GM21381 (cell line): ENCODE data around the gene CNTN1.
"Not testable (repeated sequence)": the region's sequence is repeated elsewhere in the genome, so short reads cannot be mapped to it uniquely, and the experiment has no call there.

Experiments used
- ATAC-seq: cut with Tn5 transposase; IDR thresholded peaks from one replicate; pipeline ENCODE4 v1.9.1; 2021; ENCODE audit warnings: mild to moderate bottlenecking, moderate library complexity; ENCODE audit not compliant: unreplicated experiment

Gene CNTN1

DNA sequence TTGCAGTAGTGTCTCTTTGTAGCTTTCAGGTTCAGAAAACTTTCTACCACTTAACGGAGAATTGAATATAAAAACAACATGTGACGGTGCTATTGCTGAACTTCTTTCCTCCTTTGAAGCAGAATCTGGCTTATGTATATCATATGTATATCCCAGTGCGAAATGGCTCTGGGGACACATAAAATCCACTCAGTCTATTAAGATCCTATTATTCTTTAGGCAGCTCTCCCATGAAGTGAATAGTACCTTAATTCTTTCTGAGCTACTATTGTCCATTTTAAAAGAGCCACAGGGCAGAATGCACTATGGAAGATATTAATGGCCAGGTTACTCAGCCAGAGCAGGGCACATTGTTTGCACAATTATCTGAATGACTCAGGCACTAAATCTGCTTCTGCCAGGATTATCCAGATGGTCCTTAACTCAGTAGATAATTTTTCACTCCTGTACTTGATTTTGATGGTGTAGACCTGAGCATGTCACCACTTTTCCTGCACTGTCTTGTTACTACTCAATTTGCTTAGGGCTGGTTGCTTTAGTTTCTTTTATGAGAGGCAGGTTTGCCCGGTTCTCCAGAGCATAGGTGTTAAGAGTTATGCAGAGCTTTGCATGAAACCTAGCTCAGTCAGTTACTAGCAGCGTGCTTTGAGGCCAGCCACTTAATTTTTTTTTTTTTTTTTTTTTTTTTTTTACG is 5.5 kb downstream of the CNTN1 start:
- no peak for ATAC-seq

DNA sequence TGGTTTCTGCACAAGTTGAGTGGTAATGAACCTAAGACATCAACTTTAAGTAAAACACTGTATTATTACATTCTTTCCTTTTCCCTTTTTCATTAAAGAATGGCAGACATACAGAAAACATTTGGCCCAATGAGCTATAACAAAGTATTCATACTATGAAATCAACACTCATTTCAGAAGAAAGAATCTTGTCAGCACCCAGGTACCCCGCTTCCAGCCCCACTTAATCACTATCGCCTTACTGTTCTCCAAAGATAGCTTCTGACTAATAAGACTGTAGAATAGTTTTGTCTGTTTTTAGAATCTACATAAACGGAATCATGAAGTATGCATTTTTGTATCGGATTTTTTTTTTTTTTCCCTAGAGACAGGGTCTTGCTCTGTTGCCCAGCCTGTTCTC is 9.5 kb downstream of the CNTN1 start:
- ATAC-seq, result no peak

DNA sequence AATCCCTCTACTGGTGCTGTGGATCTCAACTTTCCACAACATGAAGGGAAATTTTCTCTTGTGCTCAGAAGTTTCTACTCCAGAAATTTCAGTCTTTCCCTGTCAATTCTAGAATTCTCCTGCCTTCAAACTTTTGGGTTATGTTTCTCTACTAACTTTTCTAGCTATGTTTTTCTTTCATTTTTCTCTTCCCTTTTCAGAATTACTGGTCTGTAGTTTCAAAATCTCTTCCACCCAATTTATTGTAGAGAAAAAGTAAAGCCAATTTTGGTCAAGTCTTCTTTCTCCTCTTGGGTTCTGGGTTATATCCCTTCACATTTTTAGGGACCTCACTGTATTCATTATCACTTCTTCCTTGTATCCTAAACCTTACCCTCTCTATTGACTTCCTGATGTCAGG is 18.9 kb downstream of the CNTN1 start:
- no peak for ATAC-seq

DNA sequence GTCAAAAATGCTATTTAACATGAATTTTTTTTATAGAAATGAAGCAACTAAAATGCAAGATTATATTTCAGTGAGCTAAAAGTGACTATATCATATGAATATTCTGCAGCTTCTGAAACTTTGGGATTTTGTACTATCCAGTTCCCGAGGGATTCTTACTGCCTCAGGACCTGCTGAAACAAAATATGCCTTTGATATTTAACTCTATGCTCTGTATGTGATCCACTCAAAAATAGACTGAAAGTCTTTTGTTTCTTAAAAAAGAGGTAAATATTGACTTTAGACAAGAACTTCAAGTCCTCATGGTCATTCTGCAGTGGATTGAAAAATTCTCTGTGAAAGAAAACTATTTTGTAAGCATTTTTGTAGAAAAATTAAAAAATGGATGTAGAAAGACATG is 22.4 kb downstream of the CNTN1 start:
- ATAC-seq, result no peak

DNA sequence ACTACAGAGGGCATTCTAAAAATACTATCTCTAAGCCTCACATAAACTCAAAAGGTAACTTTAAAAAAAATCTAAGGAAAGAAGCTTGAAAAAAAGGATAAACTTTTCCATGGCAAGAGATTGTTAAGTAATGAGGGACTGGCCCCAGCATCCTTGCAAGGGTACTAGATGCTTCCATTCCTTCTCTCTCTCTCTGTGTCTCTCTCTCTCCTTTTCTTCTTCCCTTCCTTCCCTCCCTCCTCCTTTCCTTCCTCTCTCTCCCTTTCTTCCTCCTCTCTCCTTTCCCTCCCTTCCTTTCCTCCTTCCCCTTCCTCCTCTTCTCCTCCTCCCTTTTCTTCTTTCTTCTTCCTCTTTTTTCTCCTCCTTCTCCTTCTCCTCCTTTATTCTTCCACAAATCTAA is 23.8 kb downstream of the CNTN1 start:
- no peak for ATAC-seq

GRCh38 chr12:40717576-40717975 is 25.3 kb downstream of the CNTN1 start:
- no peak for ATAC-seq

GRCh38 chr12:40718878-40719372 is 26.7 kb downstream of the CNTN1 start:
- ATAC-seq, result no peak

DNA sequence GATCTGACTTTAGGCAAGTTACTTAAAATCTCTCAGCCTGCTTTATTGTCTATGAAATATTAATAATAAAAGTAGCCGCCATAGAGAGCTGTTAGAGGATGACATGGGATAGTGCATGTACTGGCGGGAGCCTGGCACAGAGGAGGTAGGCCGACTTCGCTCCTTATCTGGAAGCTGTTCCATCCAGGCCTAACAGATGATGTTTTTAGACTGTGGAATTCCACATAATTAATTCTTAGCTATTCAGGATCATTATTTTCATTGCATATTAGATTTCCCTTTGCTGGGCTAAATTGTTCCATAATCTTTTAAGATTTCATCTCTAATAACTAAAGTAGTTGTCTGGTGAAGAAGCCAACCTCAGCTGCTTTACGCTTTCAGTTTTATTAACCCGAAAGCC is 30.8 kb downstream of the CNTN1 start:
- ATAC-seq, result no peak

DNA sequence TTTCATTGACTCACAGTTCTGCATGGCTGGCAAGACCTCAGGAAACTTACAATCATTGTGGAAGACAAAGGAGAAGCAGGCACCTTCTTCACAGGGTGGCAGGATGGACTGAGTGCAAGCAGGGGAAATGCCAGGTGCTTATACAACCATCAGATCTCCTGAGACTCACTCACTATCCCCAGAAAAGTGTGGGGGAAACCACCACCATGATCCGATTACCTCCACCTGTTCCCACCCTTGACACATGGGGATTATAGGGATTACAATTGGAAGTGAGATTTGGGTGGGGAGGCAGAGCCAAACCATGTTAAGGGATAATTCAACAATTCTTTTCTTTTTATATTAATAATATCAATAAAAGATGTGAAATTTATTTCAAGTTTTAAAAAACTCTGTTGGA is 34.1 kb downstream of the CNTN1 start:
- no peak for ATAC-seq

GRCh38 chr12:40727774-40728483 is 35.7 kb downstream of the CNTN1 start:
- no peak for ATAC-seq

GRCh38 chr12:40730281-40730680 is 38.0 kb downstream of the CNTN1 start:
- ATAC-seq, result no peak

GRCh38 chr12:40733871-40734270 is 41.6 kb downstream of the CNTN1 start:
- no peak for ATAC-seq

DNA sequence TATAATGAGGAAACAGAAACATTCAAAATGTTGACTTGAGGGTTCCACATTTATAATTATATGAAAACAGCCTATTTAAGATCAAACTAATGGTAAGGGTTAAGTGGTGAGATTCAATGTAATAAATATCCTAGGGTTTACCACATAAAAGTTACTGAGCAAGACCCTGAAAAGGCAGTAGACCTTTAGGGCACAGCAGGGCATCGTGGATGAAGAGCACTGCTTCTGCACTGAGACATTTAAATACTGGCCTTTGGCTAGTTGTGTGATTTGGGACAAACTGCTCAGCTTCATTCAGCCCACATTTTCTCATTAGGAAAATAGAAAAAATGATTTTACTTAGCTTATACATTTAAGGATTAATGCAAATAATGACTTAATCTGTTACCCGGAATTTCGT is 42.0 kb downstream of the CNTN1 start:
- ATAC-seq, result no peak

DNA sequence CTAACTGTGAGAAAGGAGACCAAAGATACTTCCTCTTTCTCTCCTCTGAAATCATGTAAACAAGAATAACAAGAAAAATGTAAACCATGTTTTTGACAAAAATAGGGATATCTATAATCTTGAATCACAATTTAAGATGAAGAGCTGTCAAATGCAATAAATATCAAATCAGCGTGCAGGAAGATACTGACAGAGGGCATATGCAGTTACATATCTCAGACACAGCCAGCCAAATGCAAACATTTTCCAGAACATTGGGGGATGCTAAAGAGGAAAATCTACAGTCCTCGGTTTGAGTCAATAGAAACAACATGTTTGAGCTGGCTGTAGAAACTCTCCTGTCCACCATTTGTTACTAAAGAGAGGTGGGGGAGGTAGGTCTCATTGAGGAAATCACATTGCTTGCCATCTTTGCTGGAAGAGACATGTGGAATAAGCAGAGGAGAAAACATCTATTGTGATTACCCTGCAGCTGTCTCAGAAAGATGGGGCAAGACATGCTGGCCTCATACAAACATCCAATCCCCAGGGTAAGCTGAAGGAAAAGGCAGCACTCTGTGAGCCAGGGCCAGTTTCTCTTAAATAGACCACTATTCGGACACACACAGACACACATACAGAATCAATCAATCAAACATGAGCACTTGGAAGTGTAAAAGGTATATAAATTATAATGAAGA is 43.5 kb downstream of the CNTN1 start:
- no peak for ATAC-seq

- ATAC-seq, result not testable (repeated sequence)
Observed at GRCh38 chr12:40737416-40737815, 45.2 kb downstream of the CNTN1 start.

DNA sequence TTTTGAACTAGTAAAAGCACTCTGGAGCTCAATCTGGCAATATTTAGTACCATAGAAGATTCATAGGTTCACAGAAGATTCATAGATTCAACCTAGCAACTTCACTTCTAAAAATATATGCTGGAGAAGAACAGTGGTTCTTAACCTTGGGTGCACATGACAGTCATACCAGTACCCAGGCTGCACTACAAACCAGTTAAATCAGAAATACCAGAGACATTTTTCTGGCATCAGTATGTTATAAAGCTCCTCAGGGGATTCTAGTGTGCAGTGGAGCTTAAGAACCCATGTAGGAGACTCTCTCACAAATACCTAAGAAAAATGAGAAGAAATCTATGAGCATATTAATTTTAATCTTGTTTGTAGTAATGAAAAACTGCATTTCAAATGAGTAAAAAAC is 46.6 kb downstream of the CNTN1 start:
- no peak for ATAC-seq

DNA sequence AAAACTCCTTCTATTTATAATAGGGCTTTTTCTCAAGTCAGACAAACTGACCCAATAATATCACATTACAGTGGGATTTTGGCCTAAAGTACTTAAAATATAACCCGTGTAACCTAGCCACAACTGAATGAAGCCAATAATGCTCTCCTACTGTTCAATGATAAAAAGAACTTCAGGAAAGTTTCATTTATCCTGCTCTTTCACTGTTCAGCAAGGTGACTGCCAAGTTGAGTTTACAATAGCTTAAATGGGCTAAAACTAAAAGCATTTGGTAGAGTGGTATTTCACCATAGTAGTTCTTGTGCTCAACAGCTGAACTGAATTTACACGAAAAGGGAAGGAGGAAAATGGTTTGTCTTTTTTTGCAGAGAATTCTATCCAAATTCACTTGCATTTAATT is 49.8 kb downstream of the CNTN1 start:
- ATAC-seq, result no peak

- no peak for ATAC-seq
Observed at GRCh38 chr12:40745386-40745785, 53.1 kb downstream of the CNTN1 start.

- ATAC-seq, result no peak
Observed at GRCh38 chr12:40749863-40750262, 57.6 kb downstream of the CNTN1 start.

GRCh38 chr12:40752011-40752410 is 59.8 kb downstream of the CNTN1 start:
- ATAC-seq, result no peak

- ATAC-seq, result no peak
Observed at GRCh38 chr12:40760821-40761220, 68.6 kb downstream of the CNTN1 start.

DNA sequence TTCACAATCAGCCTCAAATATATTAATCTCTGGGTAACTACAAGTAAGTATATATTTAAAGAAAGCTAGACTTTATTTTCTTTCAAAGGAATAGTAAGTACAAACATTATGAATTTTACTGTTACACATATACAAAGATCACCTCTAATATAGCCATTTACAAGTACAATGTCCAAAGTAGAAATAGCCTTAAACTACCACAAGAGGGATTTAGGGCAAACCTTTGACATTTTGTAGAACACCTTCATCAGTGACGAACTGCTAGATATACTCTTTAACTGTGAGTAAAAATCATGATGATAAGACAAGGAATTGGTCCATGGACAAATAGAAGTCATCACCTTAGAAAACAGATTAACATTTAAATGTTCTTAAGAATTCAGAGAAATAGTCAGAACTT is 69.8 kb downstream of the CNTN1 start:
- no peak for ATAC-seq
